SK-N-SH treated with all-trans-retinoic acid at 6 μM for 48 hours (cell line): Measurements from ENCODE around the gene MGME1.
"Not testable (repeated sequence)": the region's sequence is repeated elsewhere in the genome, so short reads cannot be mapped to it uniquely, and the experiment has no call there.

Experiments
- ATAC-seq: fragments of 200-7000 bp; cut with Tn5 transposase; 3 replicates; pipeline ENCODE4 v1.9.1; 2020; ENCODE audit warnings: mild to moderate bottlenecking, moderate library complexity
- ARNTL ChIP-seq: fragments of 450-650 bp; formaldehyde crosslinking; IDR thresholded peaks from 2 replicates; pipeline ENCODE4 v1.5.0; 2020; ENCODE audit warnings: low read depth, mild to moderate bottlenecking, moderate library complexity, borderline replicate concordance
- BACH2 ChIP-seq: fragments of 250-450 bp; sonication (Bioruptor Pico); IDR thresholded peaks from 2 replicates; pipeline ENCODE4 v1.9.0; 2021; ENCODE audit warnings: mild to moderate bottlenecking, borderline replicate concordance
- CSDC2 ChIP-seq: fragments of 250-450 bp; sonication (Bioruptor Pico); IDR thresholded peaks from 2 replicates; pipeline ENCODE4 v1.5.0; 2020; ENCODE audit warnings: mild to moderate bottlenecking, moderate library complexity
- ESRRG ChIP-seq: fragments of 250-450 bp; sonication (Bioruptor Pico); IDR thresholded peaks from 2 replicates; pipeline ENCODE4 v1.6.1; 2021; ENCODE audit warnings: mild to moderate bottlenecking
- GLIS3 ChIP-seq: fragments of 250-450 bp; sonication (Bioruptor Pico); IDR thresholded peaks from 2 replicates; pipeline ENCODE4 v1.5.0; 2020; ENCODE audit warnings: mild to moderate bottlenecking, moderate library complexity
- ISL1 ChIP-seq: fragments of 250-450 bp; sonication (Bioruptor Pico); IDR thresholded peaks from 2 replicates; pipeline ENCODE4 v2.1.2; 2022; ENCODE audit warnings: mild to moderate bottlenecking, moderate library complexity
- OSR1 ChIP-seq: fragments of 250-450 bp; sonication (Bioruptor Pico); IDR thresholded peaks from 2 replicates; pipeline ENCODE4 v1.8.0; 2022; ENCODE audit warnings: moderate library complexity, mild to moderate bottlenecking, inconsistent platforms
- PATZ1 ChIP-seq: fragments of 250-450 bp; sonication (Bioruptor Pico); IDR thresholded peaks from 2 replicates; pipeline ENCODE4 v1.8.0; 2020; ENCODE audit warnings: mild to moderate bottlenecking, moderate library complexity, borderline replicate concordance
- POU6F1 ChIP-seq: fragments of 250-450 bp; sonication (Bioruptor Pico); IDR thresholded peaks from 2 replicates; pipeline ENCODE4 v1.8.0; 2021; ENCODE audit warnings: low read depth, mild to moderate bottlenecking, moderate library complexity, borderline replicate concordance
- PPARA ChIP-seq: fragments of 250-450 bp; sonication (Bioruptor Pico); IDR thresholded peaks from 2 replicates; pipeline ENCODE4 v1.5.0; 2020; ENCODE audit warnings: mild to moderate bottlenecking, borderline replicate concordance
- SNAI2 ChIP-seq: fragments of 250-450 bp; sonication (Bioruptor Pico); IDR thresholded peaks from 2 replicates; pipeline ENCODE4 v1.5.0; 2020; ENCODE audit warnings: mild to moderate bottlenecking, moderate library complexity
- TCF4 ChIP-seq: fragments of 250-450 bp; sonication (Bioruptor Pico); IDR thresholded peaks from 2 replicates; pipeline ENCODE4 v1.8.0; 2021; ENCODE audit warnings: mild to moderate bottlenecking, moderate library complexity, borderline replicate concordance
- TOX ChIP-seq: fragments of 250-450 bp; sonication (Bioruptor Pico); IDR thresholded peaks from 2 replicates; pipeline ENCODE4 v1.8.0; 2021; ENCODE audit warnings: mild to moderate bottlenecking, moderate library complexity, borderline replicate concordance
- TSHZ2 ChIP-seq: fragments of 250-450 bp; sonication (Bioruptor Pico); IDR thresholded peaks from 2 replicates; pipeline ENCODE4 v1.5.0; 2020; ENCODE audit warnings: mild to moderate bottlenecking, moderate library complexity
- ZC3H10 ChIP-seq: fragments of 250-450 bp; sonication (Bioruptor Pico); IDR thresholded peaks from 2 replicates; pipeline ENCODE4 v1.5.1; 2021; ENCODE audit warnings: mild to moderate bottlenecking, moderate library complexity
- ZFP3 ChIP-seq: fragments of 250-450 bp; sonication (Bioruptor Pico); IDR thresholded peaks from 2 replicates; pipeline ENCODE4 v1.5.0; 2020; ENCODE audit warnings: mild to moderate bottlenecking, moderate library complexity
- ZFP30 ChIP-seq: fragments of 450-650 bp; formaldehyde crosslinking; IDR thresholded peaks from 2 replicates; pipeline ENCODE4 v1.5.0; 2022; ENCODE audit warnings: mild to moderate bottlenecking, moderate library complexity
- ZNF565 ChIP-seq: fragments of 450-650 bp; formaldehyde crosslinking; conservative IDR thresholded peaks from 2 replicates; pipeline ENCODE4 v1.5.0; 2020; ENCODE audit warnings: low read depth, mild to moderate bottlenecking, moderate library complexity
- ZNF70 ChIP-seq: fragments of 450-650 bp; formaldehyde crosslinking; IDR thresholded peaks from 2 replicates; pipeline ENCODE4 v1.5.0; 2020; ENCODE audit warnings: mild to moderate bottlenecking, moderate library complexity
- ZNF8 ChIP-seq: fragments of 450-650 bp; formaldehyde crosslinking; IDR thresholded peaks from 2 replicates; pipeline ENCODE4 v1.5.0; 2020; ENCODE audit warnings: mild to moderate bottlenecking, moderate library complexity

MGME1 gene

GRCh38 chr20:17958373-17959256, 10.2 kb upstream of the MGME1 start:
- TF ChIP-seq ZFP30 (CRISPR knock-in tag) (no peak), CSDC2 (CRISPR knock-in tag) (no peak), GLIS3 (CRISPR knock-in tag) (no peak), ZNF8 (CRISPR knock-in tag) (no peak)
- peak; percentile 39 for ATAC-seq

GRCh38 chr20:17959257-17959627, 9.6 kb upstream of the MGME1 start:
- TF ChIP-seq PATZ1 (CRISPR knock-in tag): no peak
- TF ChIP-seq ZNF565 (CRISPR knock-in tag): no peak
- no peak for TF ChIP-seq ZFP3 (CRISPR knock-in tag)
- TF ChIP-seq GLIS3 (CRISPR knock-in tag): no peak
- TF ChIP-seq TOX: no peak
- TF ChIP-seq SNAI2 (CRISPR knock-in tag): no peak
- TF ChIP-seq ESRRG (CRISPR knock-in tag): no peak
- TF ChIP-seq POU6F1 (CRISPR knock-in tag): no peak
- TF ChIP-seq ZC3H10: no peak
- no peak for TF ChIP-seq OSR1 (CRISPR knock-in tag)
- TF ChIP-seq ARNTL (CRISPR knock-in tag): no peak
- no peak for ATAC-seq

GRCh38 chr20:17960400-17960885, 8.4 kb upstream of the MGME1 start:
- ATAC-seq: not testable (repeated sequence)

- no peak for TF ChIP-seq TSHZ2 (CRISPR knock-in tag)
- TF ChIP-seq OSR1 (CRISPR knock-in tag): no peak
- no peak for TF ChIP-seq BACH2 (CRISPR knock-in tag)
- TF ChIP-seq ISL1 (CRISPR knock-in tag): no peak
- TF ChIP-seq TCF4: no peak
- TF ChIP-seq SNAI2 (CRISPR knock-in tag): no peak
- TF ChIP-seq ZNF70 (CRISPR knock-in tag): no peak
- no peak for TF ChIP-seq ARNTL (CRISPR knock-in tag)
- TF ChIP-seq CSDC2 (CRISPR knock-in tag): no peak
- no peak for TF ChIP-seq PATZ1 (CRISPR knock-in tag)
- TF ChIP-seq ZNF8 (CRISPR knock-in tag): no peak
- TF ChIP-seq ZFP3 (CRISPR knock-in tag): no peak
- no peak for TF ChIP-seq ZC3H10
- no peak for TF ChIP-seq PPARA
- TF ChIP-seq ESRRG (CRISPR knock-in tag): no peak
- TF ChIP-seq TOX: no peak
- TF ChIP-seq ZNF565 (CRISPR knock-in tag): no peak
- TF ChIP-seq GLIS3 (CRISPR knock-in tag): no peak
- TF ChIP-seq ZFP30 (CRISPR knock-in tag): no peak
- no peak for TF ChIP-seq POU6F1 (CRISPR knock-in tag)
- no peak for ATAC-seq
These were observed 7.8 kb upstream of the MGME1 start for GRCh38 chr20:17960927-17961586.
